ENCODE results near the gene IMMP2L. TPM values are rescaled to one million over a fixed set of nuclear protein-coding genes. Genes with fewer than 3 reads are reported as not detected.

Gene IMMP2L
- total and polyA plus RNA-seq, 2 of the 8 experiments (the other 6 are each of a cell fraction or from before 2014, with no cell fraction given), result 2.3 to 10.1 TPM

GRCh38 chr7:110646804-110647203 lies 915.5 kb downstream of the IMMP2L start:
- no peak overlapping the region for H3K9ac ChIP-seq (replicated peaks in 1 of 4; ENCODE audit: extremely low read depth in 1 of 4, low read depth in 3 of 4, low read length in 3 of 4)
- no peak overlapping the region for H3K23ac ChIP-seq (ENCODE audit: insufficient read length)
- FAIRE-seq (no peak), DNase-seq (ENCODE audit: low read depth in 1 of 2, low spot score in 2 of 2) (no peak)
- H3K27me3 ChIP-seq (replicated peaks in 1 of 4; ENCODE audit: control insufficient read depth in 3 of 4, extremely low read depth in 1 of 4, insufficient read depth in 3 of 4, low read length in 3 of 4), result no peaks in the 10 kb centered on the region
- no peak for TF ChIP-seq NANOG (IDR thresholded peaks at IDR 0.05; ENCODE audit: insufficient read depth, low read depth, low read length, poor library complexity, severe bottlenecking)
- TF ChIP-seq MAX (IDR thresholded peaks at IDR 0.05), result no peak
- no peak for TF ChIP-seq GABPA (IDR thresholded peaks at IDR 0.05; ENCODE audit: borderline replicate concordance, insufficient read depth, low read length)
- ChIA-PET CTCF (ENCODE audit: partially characterized antibody) (no interaction called here), POLR2A (ENCODE audit: partially characterized antibody) (interaction anchor here (0.7 kb wide), 1 partner anchor 108 kb away, joined by 3 read pairs; no protein-coding TSS in a partner anchor)
- no peaks in the 10 kb centered on the region for H3K79me1 ChIP-seq (ENCODE audit: low read depth, low read length)
- no peak overlapping the region for H2BK12ac ChIP-seq (ENCODE audit: low read depth, low read length)
- H3K18ac ChIP-seq (ENCODE audit: extremely low read depth, low read length), result no peak overlapping the region
- no peaks in the 10 kb centered on the region for H3K4me1 ChIP-seq (replicated peaks in 1 of 4; ENCODE audit: control insufficient read depth in 3 of 4, insufficient read depth in 4 of 4, low read length in 3 of 4)
- no peak overlapping the region for H3K56ac ChIP-seq (replicated peaks; ENCODE audit: insufficient read length, low read depth, low read length)
- 88% methylated on average over 2 of the region's 2 CpGs; no CpG with 5 or more reads in 1 of the 2 experiments for WGBS, 2 experiments (ENCODE audit: extremely low coverage in 1 of 2, insufficient coverage in 1 of 2, insufficient read length in 1 of 2, insufficient replicate concordance in 2 of 2, low coverage in 1 of 2, low lambda C conversion rate in 2 of 2, missing lambda C conversion rate in 1 of 2)
- H4K5ac ChIP-seq (ENCODE audit: insufficient read length, low read depth, low read length), result no peak overlapping the region
- H3K79me2 ChIP-seq (ENCODE audit: control insufficient read depth in 1 of 2, insufficient read depth in 2 of 2, low read length in 2 of 2), result no peaks in the 10 kb centered on the region
- no peak overlapping the region for H4K91ac ChIP-seq (replicated peaks; ENCODE audit: insufficient read length, low read length)
- H2BK120ac ChIP-seq (replicated peaks; ENCODE audit: low read depth, low read length), result no peak overlapping the region
- no peak overlapping the region for H2BK5ac ChIP-seq (ENCODE audit: low read depth, low read length)
- H3K36me3 ChIP-seq (ENCODE audit: control insufficient read depth in 2 of 4, insufficient read depth in 4 of 4, low read length in 3 of 4), result no peaks in the 10 kb centered on the region
- no peak overlapping the region for H3K27ac ChIP-seq (ENCODE audit: low read depth, low read length)
- no peak overlapping the region for H3K14ac ChIP-seq (ENCODE audit: insufficient read length)
- no peak overlapping the region for H2BK15ac ChIP-seq (ENCODE audit: low read length)
- no peaks in the 10 kb centered on the region for H4K20me1 ChIP-seq (replicated peaks in 1 of 2; ENCODE audit: control insufficient read depth in 1 of 2, insufficient read depth in 2 of 2, low read length in 2 of 2)
- H4K8ac ChIP-seq (ENCODE audit: extremely low read depth, insufficient read depth, low read length), result no peak overlapping the region
- no peak overlapping the region for H2AK5ac ChIP-seq (ENCODE audit: low read depth, low read length)
- no peak overlapping the region for H3K4me3 ChIP-seq (ENCODE audit: extremely low read depth in 1 of 4, insufficient read depth in 2 of 4, low read depth in 3 of 4, low read length in 4 of 4)
- H3K23me2 ChIP-seq (ENCODE audit: low read depth, low read length), result no peaks in the 10 kb centered on the region
- H3K4ac ChIP-seq (replicated peaks; ENCODE audit: insufficient read length, low read depth, low read length), result no peak overlapping the region
- H2BK20ac ChIP-seq (ENCODE audit: low read length), result no peak overlapping the region
- H3K4me2 ChIP-seq (ENCODE audit: insufficient read depth in 1 of 2, low read depth in 2 of 2, low read length in 2 of 2), result no peak overlapping the region
- no peak overlapping the region for H2AFZ ChIP-seq (ENCODE audit: low read length)
- H3K9me3 ChIP-seq (ENCODE audit: insufficient read depth in 2 of 2, low read depth in 1 of 2, low read length in 1 of 2), result no peaks in the 10 kb centered on the region

All from H1 (cell line).